ENCODE results near the gene PTPRM. TPM values are rescaled to one million over a fixed set of nuclear protein-coding genes. Genes with fewer than 3 reads are reported as not detected.

PTPRM gene
- polyA plus RNA-seq, 3 donors = 0.04 to 2.1 (median 0.66) TPM

GRCh38 chr18:8399138-8399537 is 832.0 kb downstream of the PTPRM start:
- no peak overlapping the region for H3K27ac Mint-ChIP-seq
- WGBS (ENCODE audit: insufficient coverage) = 88% methylated on average over 2 of the region's 8 CpGs
- Histone ChIP-seq H2AFZ (ENCODE audit: insufficient read depth, low read depth, low read length, poor library complexity, severe bottlenecking) (no peak overlapping the region), H3K4me2 (replicated peaks; ENCODE audit: extremely low read depth, low read length, poor library complexity, severe bottlenecking) (no peak overlapping the region), H3K27me3 (ENCODE audit: control insufficient read depth in 2 of 2, insufficient read depth in 2 of 2, low read length in 2 of 2) (no peaks in the 10 kb centered on the region), H3K4me3 (replicated peaks in 1 of 3; ENCODE audit: low read depth in 2 of 3, low read length in 3 of 3) (no peak overlapping the region), H4K20me1 (ENCODE audit: insufficient read depth, low read length) (no peaks in the 10 kb centered on the region), H3K36me3 (replicated peaks in 1 of 2; ENCODE audit: control insufficient read depth in 1 of 2, insufficient read depth in 2 of 2, low read length in 2 of 2) (no peaks in the 10 kb centered on the region), H3K9me3 (replicated peaks in 1 of 2; ENCODE audit: control insufficient read depth in 1 of 2, insufficient read depth in 1 of 2, low read length in 2 of 2) (no peaks in the 10 kb centered on the region), H3K9ac (ENCODE audit: insufficient read depth, low read length, poor library complexity, severe bottlenecking) (no peak overlapping the region), H3K27ac (ENCODE audit: low read depth in 1 of 2, low read length in 2 of 2) (no peak overlapping the region), H3K4me1 (ENCODE audit: control insufficient read depth in 1 of 2, insufficient read depth in 2 of 2, low read length in 2 of 2) (no peaks in the 10 kb centered on the region), H3K79me2 (ENCODE audit: insufficient read depth, low read length) (no peaks in the 10 kb centered on the region)
- H3K27me3 Mint-ChIP-seq (ENCODE audit: low read depth in 3 of 3) = peaks cover 1 to 2% (median 1%) of the 10 kb centered on the region in 3 donors
- DNase-seq = no peak
- H3K36me3 Mint-ChIP-seq = no peaks in the 10 kb centered on the region
- intact Hi-C loops (cut with micrococcal nuclease) = no loop called here
- no peaks in the 10 kb centered on the region for H3K9me3 Mint-ChIP-seq
- H3K4me1 Mint-ChIP-seq = no peaks in the 10 kb centered on the region
- TF ChIP-seq CTCF (IDR thresholded peaks at IDR 0.05) = no peak
- no peak overlapping the region for H3K4me3 Mint-ChIP-seq

- Histone ChIP-seq H3K27me3 (ENCODE audit: control insufficient read depth in 2 of 2, insufficient read depth in 2 of 2, low read length in 2 of 2) (no peaks in the 10 kb centered on the region), H3K4me2 (replicated peaks; ENCODE audit: extremely low read depth, low read length, poor library complexity, severe bottlenecking) (no peak overlapping the region), H4K20me1 (ENCODE audit: insufficient read depth, low read length) (no peaks in the 10 kb centered on the region), H3K36me3 (replicated peaks in 1 of 2; ENCODE audit: control insufficient read depth in 1 of 2, insufficient read depth in 2 of 2, low read length in 2 of 2) (no peaks in the 10 kb centered on the region), H3K9me3 (replicated peaks in 1 of 2; ENCODE audit: control insufficient read depth in 1 of 2, insufficient read depth in 1 of 2, low read length in 2 of 2) (no peaks in the 10 kb centered on the region), H3K79me2 (ENCODE audit: insufficient read depth, low read length) (no peaks in the 10 kb centered on the region), H2AFZ (ENCODE audit: insufficient read depth, low read depth, low read length, poor library complexity, severe bottlenecking) (no peak overlapping the region), H3K4me3 (replicated peaks in 1 of 3; ENCODE audit: low read depth in 2 of 3, low read length in 3 of 3) (no peak overlapping the region), H3K4me1 (ENCODE audit: control insufficient read depth in 1 of 2, insufficient read depth in 2 of 2, low read length in 2 of 2) (no peaks in the 10 kb centered on the region), H3K9ac (ENCODE audit: insufficient read depth, low read length, poor library complexity, severe bottlenecking) (no peak overlapping the region), H3K27ac (ENCODE audit: low read depth in 1 of 2, low read length in 2 of 2) (no peak overlapping the region)
- Mint-ChIP-seq H3K27me3 (ENCODE audit: low read depth in 3 of 3) (peaks cover 1 to 2% (median 1%) of the 10 kb centered on the region in 3 donors), H3K4me1 (no peaks in the 10 kb centered on the region), H3K9me3 (peaks cover 0 to 2% (median 0%) of the 10 kb centered on the region in 7 donors), H3K36me3 (no peaks in the 10 kb centered on the region), H3K4me3 (no peak overlapping the region), H3K27ac (no peak overlapping the region)
- intact Hi-C loops (cut with micrococcal nuclease) = no loop called here
- DNase-seq = no peak
- 97% methylated on average over 11 of the region's 17 CpGs for WGBS (ENCODE audit: insufficient coverage)
- TF ChIP-seq CTCF (IDR thresholded peaks at IDR 0.05) = no peak
Observed at GRCh38 chr18:8400193-8400752, 833.2 kb downstream of the PTPRM start.
